Measurements from ENCODE around the gene WDR90. TPM values are rescaled to one million over a fixed set of nuclear protein-coding genes. Genes with fewer than 3 reads are reported as not detected.

Gene WDR90
- total RNA-seq, 5 donors from 2014 or later (not counting 1 experiment from before 2014, with no cell fraction given) = 19.7 to 35.7 (median 23.4) TPM

GRCh38 chr16:626787-627453 lies 22.2 kb upstream of the WDR90 start:
- no peaks in the 10 kb centered on the region for H3K9me3 Mint-ChIP-seq
- no peak overlapping the region for H3K27ac ChIP-seq (ENCODE audit: low read length)

GRCh38 chr16:627454-628239 lies 21.5 kb upstream of the WDR90 start:
- H3K9me3 Mint-ChIP-seq = no peaks in the 10 kb centered on the region
- 97% methylated on average over 29 of the region's 50 CpGs for WGBS (ENCODE audit: insufficient coverage)

More at GRCh38 chr16:626787-627453, 22.2 kb upstream of the WDR90 start:
- Mint-ChIP-seq H3K27me3 (no peaks in the 10 kb centered on the region), H3K27ac (no peak overlapping the region), H3K4me3 (no peak overlapping the region), H3K4me1 (no peaks in the 10 kb centered on the region), H3K36me3 (no peaks in the 10 kb centered on the region)
- ChIA-PET CTCF (no interaction called here), POLR2A (no interaction called here)
- H3K4me1 ChIP-seq (ENCODE audit: control insufficient read depth in 1 of 2, extremely low read depth in 1 of 2, insufficient read depth in 2 of 2, low read length in 2 of 2) = peaks cover 0 to 5% of the 10 kb centered on the region in 2 experiments
- 96% methylated on average over 26 of the region's 29 CpGs for WGBS (ENCODE audit: insufficient coverage)
- no peak overlapping the region for H3K4me3 ChIP-seq (ENCODE audit: control insufficient read depth in 1 of 2, extremely low read depth in 1 of 2, low read length in 1 of 2)
- peaks cover 12 to 18% of the 10 kb centered on the region in 2 donors for H3K36me3 ChIP-seq (ENCODE audit: control insufficient read depth in 2 of 2, extremely low read depth in 1 of 2, insufficient read depth in 1 of 2, low read length in 1 of 2)
- no peaks in the 10 kb centered on the region for H3K27me3 ChIP-seq (replicated peaks in 1 of 2; ENCODE audit: control insufficient read depth in 2 of 2, extremely low read depth in 1 of 2, insufficient read depth in 2 of 2, low read length in 1 of 2)
- DNase-seq = no peak
- no peak for ATAC-seq (replicated peaks in 1 of 4)
- H3K9me3 ChIP-seq = no peaks in the 10 kb centered on the region

GRCh38 chr16:628321-629061 lies 20.7 kb upstream of the WDR90 start:
- Mint-ChIP-seq H3K4me3 (no peak overlapping the region), H3K36me3 (no peaks in the 10 kb centered on the region), H3K27ac (no peak overlapping the region), H3K27me3 (no peaks in the 10 kb centered on the region), H3K9me3 (no peaks in the 10 kb centered on the region), H3K4me1 (no peaks in the 10 kb centered on the region)
- 88% methylated on average over 31 of the region's 33 CpGs for WGBS (ENCODE audit: insufficient coverage)
- no peak overlapping the region for H3K27ac ChIP-seq (ENCODE audit: low read length)
- ATAC-seq (replicated peaks in 1 of 4) (no peak), DNase-seq (no peak)
- peaks cover 12 to 18% of the 10 kb centered on the region in 2 donors for H3K36me3 ChIP-seq (ENCODE audit: control insufficient read depth in 2 of 2, extremely low read depth in 1 of 2, insufficient read depth in 1 of 2, low read length in 1 of 2)
- no peak overlapping the region for H3K4me3 ChIP-seq (ENCODE audit: control insufficient read depth in 1 of 2, extremely low read depth in 1 of 2, low read length in 1 of 2)
- no peaks in the 10 kb centered on the region for H3K27me3 ChIP-seq (replicated peaks in 1 of 2; ENCODE audit: control insufficient read depth in 2 of 2, extremely low read depth in 1 of 2, insufficient read depth in 2 of 2, low read length in 1 of 2)
- ChIA-PET POLR2A (no interaction called here), CTCF (no interaction called here)
- peaks cover 0 to 5% of the 10 kb centered on the region in 2 experiments for H3K4me1 ChIP-seq (ENCODE audit: control insufficient read depth in 1 of 2, extremely low read depth in 1 of 2, insufficient read depth in 2 of 2, low read length in 2 of 2)
- H3K9me3 ChIP-seq = no peaks in the 10 kb centered on the region

More at GRCh38 chr16:627454-628239, 21.5 kb upstream of the WDR90 start:
- H3K4me1 ChIP-seq (ENCODE audit: control insufficient read depth in 1 of 2, extremely low read depth in 1 of 2, insufficient read depth in 2 of 2, low read length in 2 of 2) = peaks cover 0 to 5% of the 10 kb centered on the region in 2 experiments
- ATAC-seq (replicated peaks in 1 of 4) = no peak
- Mint-ChIP-seq H3K4me3 (no peak overlapping the region), H3K36me3 (no peaks in the 10 kb centered on the region), H3K27me3 (no peaks in the 10 kb centered on the region), H3K4me1 (no peaks in the 10 kb centered on the region), H3K27ac (no peak overlapping the region)
- ChIA-PET CTCF (no interaction called here), POLR2A (no interaction called here)
- H3K27me3 ChIP-seq (replicated peaks in 1 of 2; ENCODE audit: control insufficient read depth in 2 of 2, extremely low read depth in 1 of 2, insufficient read depth in 2 of 2, low read length in 1 of 2) = no peaks in the 10 kb centered on the region
- H3K4me3 ChIP-seq (ENCODE audit: control insufficient read depth in 1 of 2, extremely low read depth in 1 of 2, low read length in 1 of 2) = no peak overlapping the region
- no peak overlapping the region for H3K27ac ChIP-seq (ENCODE audit: low read length)
- no peaks in the 10 kb centered on the region for H3K9me3 ChIP-seq
- DNase-seq = no peak
- peaks cover 12 to 18% of the 10 kb centered on the region in 2 donors for H3K36me3 ChIP-seq (ENCODE audit: control insufficient read depth in 2 of 2, extremely low read depth in 1 of 2, insufficient read depth in 1 of 2, low read length in 1 of 2)

GRCh38 chr16:629185-629832 lies 19.9 kb upstream of the WDR90 start:
- H3K27ac ChIP-seq (ENCODE audit: low read length) = no peak overlapping the region
- H3K4me3 Mint-ChIP-seq = no peak overlapping the region
- DNase-seq (no peak), ATAC-seq (replicated peaks in 1 of 4) (no peak)
- ChIA-PET POLR2A (interaction anchor here in 1 of 2 donors (0.6 kb wide), 1 partner anchor 31 kb away, joined by 3 read pairs; no protein-coding TSS in a partner anchor), CTCF (no interaction called here)
- 89% methylated on average over 29 of the region's 29 CpGs for WGBS (ENCODE audit: insufficient coverage)
- no peaks in the 10 kb centered on the region for H3K9me3 Mint-ChIP-seq
- H3K4me1 ChIP-seq (ENCODE audit: control insufficient read depth in 1 of 2, extremely low read depth in 1 of 2, insufficient read depth in 2 of 2, low read length in 2 of 2) = peaks cover 0 to 5% of the 10 kb centered on the region in 2 experiments
- no peaks in the 10 kb centered on the region for H3K27me3 ChIP-seq (replicated peaks in 1 of 2; ENCODE audit: control insufficient read depth in 2 of 2, extremely low read depth in 1 of 2, insufficient read depth in 2 of 2, low read length in 1 of 2)
- H3K27ac Mint-ChIP-seq = no peak overlapping the region
- H3K27me3 Mint-ChIP-seq = no peaks in the 10 kb centered on the region
- peaks cover 0 to 1% (median 0%) of the 10 kb centered on the region in 3 donors for H3K4me1 Mint-ChIP-seq
- H3K9me3 ChIP-seq = no peaks in the 10 kb centered on the region
- H3K36me3 Mint-ChIP-seq = no peaks in the 10 kb centered on the region
- H3K4me3 ChIP-seq (ENCODE audit: control insufficient read depth in 1 of 2, extremely low read depth in 1 of 2, low read length in 1 of 2) = no peak overlapping the region
- peaks cover 13 to 20% of the 10 kb centered on the region in 2 donors for H3K36me3 ChIP-seq (ENCODE audit: control insufficient read depth in 2 of 2, extremely low read depth in 1 of 2, insufficient read depth in 1 of 2, low read length in 1 of 2)

- Mint-ChIP-seq H3K9me3 (no peaks in the 10 kb centered on the region), H3K27me3 (no peaks in the 10 kb centered on the region), H3K4me3 (no peak overlapping the region), H3K27ac (no peak overlapping the region), H3K36me3 (no peaks in the 10 kb centered on the region), H3K4me1 (peaks cover 0 to 4% (median 2%) of the 10 kb centered on the region in 3 donors)
- Histone ChIP-seq H3K4me1 (ENCODE audit: control insufficient read depth in 1 of 2, extremely low read depth in 1 of 2, insufficient read depth in 2 of 2, low read length in 2 of 2) (peaks cover 0 to 10% of the 10 kb centered on the region in 2 experiments), H3K4me3 (ENCODE audit: control insufficient read depth in 1 of 2, extremely low read depth in 1 of 2, low read length in 1 of 2) (no peak overlapping the region), H3K27ac (ENCODE audit: low read length) (no peak overlapping the region), H3K9me3 (no peaks in the 10 kb centered on the region), H3K36me3 (ENCODE audit: control insufficient read depth in 2 of 2, extremely low read depth in 1 of 2, insufficient read depth in 1 of 2, low read length in 1 of 2) (peaks cover 16 to 19% of the 10 kb centered on the region in 2 donors), H3K27me3 (replicated peaks in 1 of 2; ENCODE audit: control insufficient read depth in 2 of 2, extremely low read depth in 1 of 2, insufficient read depth in 2 of 2, low read length in 1 of 2) (no peaks in the 10 kb centered on the region)
- ChIA-PET POLR2A (interaction anchor here in 1 of 2 donors (0.6 kb wide), 1 partner anchor 31 kb away, joined by 3 read pairs; no protein-coding TSS in a partner anchor), CTCF (no interaction called here)
- no peak for ATAC-seq (replicated peaks in 1 of 4)
- DNase-seq = no peak
- 84% methylated on average over 11 of the region's 11 CpGs for WGBS (ENCODE audit: insufficient coverage)
Observed at GRCh38 chr16:629833-630248, 19.3 kb upstream of the WDR90 start.
